Tibial artery (tissue), 4 donors: Measurements from ENCODE around the gene DKK2.

Source experiments
- DNase-seq, 2 donors: peaks; one replicate each; pipeline ENCODE4 v3.0.0-alpha.2; 2019
- H3K27ac ChIP-seq, 2 donors: fragments of 200-600 bp; sonication (generic) in 1 of 2; 1 replicate in 1 of 2; 2 replicates in 1 of 2; pipeline ENCODE4 v1.5.1; 2018 to 2019; ENCODE audit warnings: mild to moderate bottlenecking in 1 of 2
- H3K27me3 ChIP-seq, 2 donors: fragments of 200-600 bp; sonication (generic) in 1 of 2; one replicate each; pipeline versions ENCODE4 v1.5.1 to v1.6.0; 2016 to 2019
- H3K36me3 ChIP-seq, 3 donors: fragments of 200-600 bp; sonication (generic) in 2 of 3; one replicate each; pipeline ENCODE4 v1.5.1; 2016 to 2019; ENCODE audit warnings: mild to moderate bottlenecking in 2 of 3
- H3K4me1 ChIP-seq, 4 donors: fragments of 200-600 bp; sonication (generic) in 2 of 4; 1 replicate in 3 of 4; 2 replicates in 1 of 4; pipeline ENCODE4 v1.5.1; 2016 to 2019
- H3K4me3 ChIP-seq, 2 donors: fragments of 200-600 bp; sonication (generic) in 1 of 2; 1 replicate in 1 of 2; 2 replicates in 1 of 2; pipeline ENCODE4 v1.5.1; 2018 to 2019; ENCODE audit warnings: mild to moderate bottlenecking in 2 of 2
- H3K9me3 ChIP-seq, 3 donors: fragments of 200-600 bp; sonication (generic) in 1 of 3; one replicate each; pipeline ENCODE4 v1.5.1; 2016 to 2019
- intact Hi-C: fragments of 100-400 bp; cut with DNase I; formaldehyde crosslinking; loops from one replicate; pipeline ENCODE4 v1.15.0; 2023; ENCODE audit warnings: low total_unique reads
- TF ChIP-seq, protein P1 (sequence below), 2 experiments: fragments of 200-600 bp in 1 of 2; fragments of 450-650 bp in 1 of 2; IDR thresholded peaks; one replicate each; pipeline ENCODE4 v1.5.1; 2017 to 2019; ENCODE audit warnings: antibody characterized with exemption in 2 of 2, mild to moderate bottlenecking in 1 of 2, moderate library complexity in 1 of 2

The DKK2 gene

GRCh38 chr4:106907216-106907615 lies 128.9 kb downstream of the DKK2 start:
- DNase-seq, result no peak
- no peaks in the 10 kb centered on the region for H3K4me1 ChIP-seq
- no peaks in the 10 kb centered on the region for H3K27me3 ChIP-seq
- intact Hi-C loops, result no loop called here
- no peaks in the 10 kb centered on the region for H3K36me3 ChIP-seq
- TF ChIP-seq, protein P1, sequence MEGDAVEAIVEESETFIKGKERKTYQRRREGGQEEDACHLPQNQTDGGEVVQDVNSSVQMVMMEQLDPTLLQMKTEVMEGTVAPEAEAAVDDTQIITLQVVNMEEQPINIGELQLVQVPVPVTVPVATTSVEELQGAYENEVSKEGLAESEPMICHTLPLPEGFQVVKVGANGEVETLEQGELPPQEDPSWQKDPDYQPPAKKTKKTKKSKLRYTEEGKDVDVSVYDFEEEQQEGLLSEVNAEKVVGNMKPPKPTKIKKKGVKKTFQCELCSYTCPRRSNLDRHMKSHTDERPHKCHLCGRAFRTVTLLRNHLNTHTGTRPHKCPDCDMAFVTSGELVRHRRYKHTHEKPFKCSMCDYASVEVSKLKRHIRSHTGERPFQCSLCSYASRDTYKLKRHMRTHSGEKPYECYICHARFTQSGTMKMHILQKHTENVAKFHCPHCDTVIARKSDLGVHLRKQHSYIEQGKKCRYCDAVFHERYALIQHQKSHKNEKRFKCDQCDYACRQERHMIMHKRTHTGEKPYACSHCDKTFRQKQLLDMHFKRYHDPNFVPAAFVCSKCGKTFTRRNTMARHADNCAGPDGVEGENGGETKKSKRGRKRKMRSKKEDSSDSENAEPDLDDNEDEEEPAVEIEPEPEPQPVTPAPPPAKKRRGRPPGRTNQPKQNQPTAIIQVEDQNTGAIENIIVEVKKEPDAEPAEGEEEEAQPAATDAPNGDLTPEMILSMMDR (IDR thresholded peaks at IDR 0.05), result no peak
- no peaks in the 10 kb centered on the region for H3K9me3 ChIP-seq
- H3K4me3 ChIP-seq, result no peak overlapping the region
- H3K27ac ChIP-seq, result no peak overlapping the region

DNA sequence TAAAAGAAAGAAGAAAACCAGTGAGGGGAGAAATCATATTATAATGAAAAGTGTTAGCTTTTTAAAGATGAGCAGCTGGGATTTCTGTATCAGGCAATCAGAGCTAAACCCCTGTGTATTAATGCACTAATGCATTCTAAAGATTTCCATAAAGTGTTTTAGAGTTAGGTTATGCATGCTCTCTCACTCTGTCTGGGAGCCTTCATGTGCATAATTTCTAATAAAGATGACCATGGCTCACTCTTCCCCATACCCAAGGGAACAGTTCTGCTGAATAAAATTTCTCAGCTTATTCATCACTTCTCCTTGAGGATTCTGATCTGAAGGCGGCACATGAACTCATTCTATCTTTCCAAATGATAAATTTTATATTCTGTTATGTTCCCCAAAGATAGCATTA lies 129.4 kb downstream of the DKK2 start:
- Histone ChIP-seq H3K36me3 (no peaks in the 10 kb centered on the region), H3K27me3 (no peaks in the 10 kb centered on the region), H3K9me3 (no peaks in the 10 kb centered on the region), H3K4me3 (no peak overlapping the region), H3K4me1 (no peaks in the 10 kb centered on the region), H3K27ac (no peak overlapping the region)
- intact Hi-C loops, result no loop called here
- DNase-seq, result no peak
- TF ChIP-seq, protein P1 (IDR thresholded peaks at IDR 0.05), result no peak

GRCh38 chr4:106898621-106899230 lies 137.4 kb downstream of the DKK2 start:
- Histone ChIP-seq H3K27me3 (no peaks in the 10 kb centered on the region), H3K27ac (no peak overlapping the region), H3K36me3 (no peaks in the 10 kb centered on the region), H3K9me3 (no peaks in the 10 kb centered on the region), H3K4me1 (peaks cover 0 to 5% (median 1%) of the 10 kb centered on the region in 4 donors), H3K4me3 (no peak overlapping the region)
- DNase-seq, result no peak
- TF ChIP-seq, protein P1 (IDR thresholded peaks at IDR 0.05), result peak; percentile 36 to 50
- intact Hi-C loops, result no loop called here

DNA sequence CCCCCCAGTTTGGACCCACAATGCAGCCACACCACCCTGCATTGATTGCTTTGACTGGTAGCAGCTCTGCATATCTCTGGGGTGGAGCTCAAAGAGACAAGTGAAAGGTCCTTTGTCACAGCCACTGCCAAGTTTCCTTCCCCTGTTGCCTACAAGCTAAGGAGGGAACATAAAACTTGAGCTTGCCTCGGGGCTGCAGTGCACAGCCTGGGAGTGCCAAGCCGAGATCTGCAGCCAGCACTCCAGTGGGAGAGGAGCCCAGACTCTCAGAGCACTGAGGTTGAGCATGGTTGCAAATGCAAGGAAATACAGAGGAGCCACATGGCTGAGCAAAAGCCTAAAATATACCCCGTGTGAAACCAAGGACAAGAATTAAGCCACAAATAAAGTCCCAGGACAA lies 142.2 kb downstream of the DKK2 start:
- H3K4me3 ChIP-seq, result no peak overlapping the region
- intact Hi-C loops, result no loop called here
- H3K27me3 ChIP-seq, result no peaks in the 10 kb centered on the region
- H3K4me1 ChIP-seq, result peaks cover 0 to 9% (median 2%) of the 10 kb centered on the region in 4 donors
- DNase-seq, result peak in 1 of 2 donors; percentile 51
- H3K27ac ChIP-seq, result no peak overlapping the region
- H3K9me3 ChIP-seq, result no peaks in the 10 kb centered on the region
- TF ChIP-seq, protein P1 (IDR thresholded peaks at IDR 0.05), result no peak
- no peaks in the 10 kb centered on the region for H3K36me3 ChIP-seq

GRCh38 chr4:106893395-106893881 lies 142.7 kb downstream of the DKK2 start:
- DNase-seq, result no peak
- H3K36me3 ChIP-seq, result no peaks in the 10 kb centered on the region
- intact Hi-C loops, result no loop called here

More at GRCh38 chr4:106893395-106893881, 142.7 kb downstream of the DKK2 start:
- H3K9me3 ChIP-seq, result no peaks in the 10 kb centered on the region
- H3K4me3 ChIP-seq, result no peak overlapping the region
- TF ChIP-seq, protein P1 (IDR thresholded peaks at IDR 0.05), result no peak
- H3K27me3 ChIP-seq, result no peaks in the 10 kb centered on the region
- peaks cover 0 to 9% (median 2%) of the 10 kb centered on the region in 4 donors for H3K4me1 ChIP-seq
- no peak overlapping the region for H3K27ac ChIP-seq
